ENCODE measurements around the gene GNAQ.

GNAQ gene

GRCh38 chr9:77957652-77958051 is 74.0 kb downstream of the GNAQ start:
- TF ChIP-seq CTCF (IDR thresholded peaks at IDR 0.05; ENCODE audit: low read length, missing control alignments): no peak
- no peak overlapping the region for H3K4me3 ChIP-seq (replicated peaks; ENCODE audit: low read depth, low read length)
- no peak for DNase-seq (ENCODE audit: low read depth)

GRCh38 chr9:77956555-77956954 is 75.1 kb downstream of the GNAQ start:
- DNase-seq (ENCODE audit: low read depth): no peak
- no peak overlapping the region for H3K4me3 ChIP-seq (replicated peaks; ENCODE audit: low read depth, low read length)
- no peak for TF ChIP-seq CTCF (IDR thresholded peaks at IDR 0.05; ENCODE audit: low read length, missing control alignments)

GRCh38 chr9:77954666-77955015 is 77.0 kb downstream of the GNAQ start:
- TF ChIP-seq CTCF (IDR thresholded peaks at IDR 0.05; ENCODE audit: low read length, missing control alignments): no peak
- H3K4me3 ChIP-seq (replicated peaks; ENCODE audit: low read depth, low read length): no peak overlapping the region
- DNase-seq (ENCODE audit: low read depth): no peak

DNA sequence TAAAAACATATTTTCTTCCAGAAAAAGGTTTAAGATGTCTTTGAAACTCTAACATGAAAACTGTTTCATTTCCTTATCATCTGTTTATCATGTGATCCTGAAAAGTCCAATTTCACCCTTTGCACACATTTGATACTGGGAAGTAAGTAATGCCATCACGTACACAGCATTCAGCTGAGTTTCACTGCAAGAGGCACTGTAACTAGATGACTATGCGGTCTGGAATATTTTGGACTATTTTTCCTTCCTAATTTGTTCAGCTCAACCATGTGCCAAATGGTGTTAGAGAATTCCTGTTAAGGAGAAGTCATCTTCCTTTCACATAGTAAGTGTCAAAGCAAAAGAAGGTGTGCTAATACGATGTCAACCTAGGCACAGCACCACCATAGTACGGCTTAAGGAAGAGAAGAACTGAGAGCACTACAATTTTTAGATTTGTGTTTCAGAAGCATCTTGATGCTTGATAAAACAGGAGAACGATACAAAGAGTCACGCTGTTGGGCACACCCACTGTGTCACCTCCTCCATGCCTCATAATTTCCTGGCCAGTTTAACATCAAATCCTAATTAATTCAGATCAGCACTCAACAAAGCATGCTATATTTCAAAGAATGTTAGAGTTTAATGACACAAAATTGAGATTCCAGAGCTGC is 77.5 kb downstream of the GNAQ start:
- H3K4me3 ChIP-seq (replicated peaks; ENCODE audit: low read depth, low read length): no peak overlapping the region
- no peak for TF ChIP-seq CTCF (IDR thresholded peaks at IDR 0.05; ENCODE audit: low read length, missing control alignments)
- no peak for DNase-seq (ENCODE audit: low read depth)

DNA sequence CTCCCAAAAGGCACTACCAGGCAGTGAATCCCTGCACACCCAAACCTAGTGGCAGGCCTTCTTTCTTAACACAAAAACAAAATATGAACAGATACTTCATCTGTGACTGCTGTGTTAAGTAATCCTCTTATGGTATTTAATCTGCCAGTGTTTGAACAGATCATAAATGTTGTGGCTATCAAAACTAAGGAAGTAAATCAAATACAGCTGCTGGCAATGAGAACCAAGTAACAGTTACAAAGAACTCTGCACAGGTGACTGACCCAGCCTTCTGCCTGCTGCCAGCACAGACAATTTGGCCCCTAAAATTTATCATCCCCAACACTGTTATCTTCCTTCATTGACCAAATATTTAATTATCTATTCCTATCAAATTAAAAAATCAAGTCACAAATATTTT is 78.0 kb downstream of the GNAQ start:
- TF ChIP-seq CTCF (IDR thresholded peaks at IDR 0.05; ENCODE audit: low read length, missing control alignments): no peak

GRCh38 chr9:77952635-77953328 is 78.8 kb downstream of the GNAQ start:
- peak overlapping the region; percentile 27 for H3K4me3 ChIP-seq (replicated peaks; ENCODE audit: low read depth, low read length)
- DNase-seq (ENCODE audit: low read depth): peak; percentile 53
- no peak for TF ChIP-seq CTCF (IDR thresholded peaks at IDR 0.05; ENCODE audit: low read length, missing control alignments)

More for the DNA sequence above, 78.0 kb downstream of the GNAQ start:
- no peak overlapping the region for H3K4me3 ChIP-seq (replicated peaks; ENCODE audit: low read depth, low read length)
- peak; percentile 35 for DNase-seq (ENCODE audit: low read depth)

GRCh38 chr9:77951369-77951768 is 80.2 kb downstream of the GNAQ start:
- no peak for DNase-seq (ENCODE audit: low read depth)
- H3K4me3 ChIP-seq (replicated peaks; ENCODE audit: low read depth, low read length): no peak overlapping the region
- no peak for TF ChIP-seq CTCF (IDR thresholded peaks at IDR 0.05; ENCODE audit: low read length, missing control alignments)
